ENCODE results near the gene NFIA. TPM values are rescaled to one million over a fixed set of nuclear protein-coding genes. Genes with fewer than 3 reads are reported as not detected.

NFIA gene
- total and polyA plus RNA-seq, 2 of the 13 experiments (the other 11 are each of a cell fraction or from before 2014, with no cell fraction given) = 14.7 to 28.5 TPM

DNA sequence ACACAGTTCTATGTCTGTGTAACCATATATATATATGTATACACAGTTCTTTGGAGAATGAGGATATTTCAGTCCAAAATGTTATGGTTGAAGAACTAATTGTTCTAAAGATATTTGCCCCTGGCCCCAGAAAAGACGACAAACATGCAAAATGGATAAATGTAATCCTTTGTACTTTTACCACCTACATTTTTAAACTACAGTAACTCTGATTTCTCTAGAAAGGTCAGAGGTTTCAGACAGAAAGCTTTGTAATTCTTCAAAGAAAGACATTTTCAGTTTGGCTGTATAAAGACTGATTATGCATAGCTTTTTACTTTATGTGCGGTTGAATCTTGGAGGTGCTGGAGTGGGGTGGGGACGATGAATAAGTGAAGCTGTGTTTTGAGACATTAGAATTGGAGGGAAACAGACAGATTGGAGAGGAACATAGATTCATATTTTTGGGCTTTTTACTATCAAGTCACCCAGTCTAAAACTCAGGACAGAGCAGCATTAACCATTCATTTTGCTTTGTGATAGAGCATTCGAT, 16.6 kb downstream of the NFIA start (continued):
- no peak for TF ChIP-seq FOXP1 (IDR thresholded peaks at IDR 0.05)
- TF ChIP-seq FOXP1 (CRISPR knock-in tag; IDR thresholded peaks at IDR 0.05) = no peak
- no peak for TF ChIP-seq HNRNPK (IDR thresholded peaks at IDR 0.05; ENCODE audit: low read depth, low read length, poor library complexity, severe bottlenecking)
- no peak for TF ChIP-seq NFE2L1 (CRISPR knock-in tag; IDR thresholded peaks at IDR 0.05; ENCODE audit: borderline replicate concordance)

DNA sequence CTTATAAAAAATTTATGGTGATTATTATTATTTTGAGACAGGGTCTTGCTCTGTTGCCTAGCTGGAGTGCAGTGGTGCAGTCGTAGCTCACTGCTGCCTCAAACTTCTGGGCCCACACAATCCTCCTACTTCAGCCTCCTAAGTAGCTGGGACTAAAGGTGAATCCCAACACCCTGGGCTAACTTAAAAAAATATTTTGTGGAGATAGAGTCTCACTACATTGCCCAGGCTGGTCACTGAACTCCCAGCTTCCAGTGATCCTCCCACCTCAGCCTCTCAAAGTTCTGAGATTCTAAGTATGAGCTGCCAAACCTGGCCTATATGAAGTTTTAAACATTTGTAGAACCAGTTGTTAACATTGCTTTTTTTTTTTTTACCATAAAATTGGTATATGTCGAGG, 18.2 kb downstream of the NFIA start:
- no peak overlapping the region for H3K4me3 ChIP-seq (replicated peaks in 1 of 3; ENCODE audit: insufficient read depth in 1 of 3, low read depth in 2 of 3, low read length in 3 of 3)
- WGBS (ENCODE audit: low lambda C conversion rate) = 65% methylated on average over 2 of the region's 2 CpGs
- H3K27me3 ChIP-seq (ENCODE audit: control insufficient read depth in 1 of 2, insufficient read depth in 2 of 2, low read length in 2 of 2) = no peaks in the 10 kb centered on the region
- no peak overlapping the region for H2AFZ ChIP-seq (ENCODE audit: low read length)
- no peak overlapping the region for H3K27ac ChIP-seq (ENCODE audit: extremely low read length, insufficient read depth, low read length)
- intact Hi-C loops (cut with micrococcal nuclease; ENCODE audit: unreplicated experiment) (no loop called here), in situ Hi-C loops (cut with HindIII; ENCODE audit: extremely low pct_ligation_motif_present, low pct_unique_long_range_greater_than_20kb) (no loop called here)
- H3K79me2 ChIP-seq (ENCODE audit: insufficient read depth, low read length) = peaks cover 99% of the 10 kb centered on the region
- no peak overlapping the region for H3K4me2 ChIP-seq (ENCODE audit: low read depth, low read length)
- peaks cover 49% of the 10 kb centered on the region for H3K4me1 ChIP-seq (ENCODE audit: insufficient read depth, low read length)
- H3K36me3 ChIP-seq (replicated peaks in 1 of 2; ENCODE audit: control insufficient read depth in 1 of 2, insufficient read depth in 2 of 2, low read length in 2 of 2) = peaks cover 0 to 3% of the 10 kb centered on the region in 2 experiments; a peak in 2 of 5 replicates
- DNase-seq (ENCODE audit: low spot score) = no peak
- ChIA-PET POLR2A (no interaction called here), CTCF (ENCODE audit: low intra/inter-chr PET ratio, low total read pairs) (no interaction called here)
- H4K20me1 ChIP-seq (ENCODE audit: insufficient read depth, low read length) = peaks cover 4% of the 10 kb centered on the region
- H3K9ac ChIP-seq (ENCODE audit: insufficient read depth, low read depth, low read length) = no peak overlapping the region
- no peak for FAIRE-seq
- no peaks in the 10 kb centered on the region for H3K9me3 ChIP-seq (ENCODE audit: low read length)
- BruUV-seq (replicated peaks) = no TSS peak
- ATAC-seq = no peak
- peak; percentile 80 for TF ChIP-seq ZNF121 (CRISPR knock-in tag; IDR thresholded peaks at IDR 0.05)
- no peak for TF ChIP-seq GLI4 (CRISPR knock-in tag; IDR thresholded peaks at IDR 0.05; ENCODE audit: borderline replicate concordance)

DNA sequence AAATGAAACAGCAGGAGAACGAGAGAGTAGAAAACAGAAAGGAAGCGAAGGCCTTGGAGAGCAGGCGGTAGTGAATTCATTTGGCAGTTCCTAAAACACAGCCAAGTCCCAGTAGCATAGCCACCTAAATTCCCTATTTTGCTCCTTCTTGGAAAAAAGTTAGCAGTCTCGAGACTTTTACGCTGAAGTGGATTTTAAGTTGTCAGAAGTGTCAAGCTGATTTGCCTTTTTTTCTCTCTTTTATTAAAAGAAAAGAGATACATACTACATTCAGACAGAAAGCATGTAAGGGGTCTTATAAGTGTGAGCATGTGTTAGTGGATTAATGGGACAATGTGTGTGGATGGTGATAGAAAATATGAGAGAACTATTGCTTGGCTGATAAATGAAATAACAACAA, 19.2 kb downstream of the NFIA start:
- Histone ChIP-seq H3K36me3 (replicated peaks in 1 of 2; ENCODE audit: control insufficient read depth in 1 of 2, insufficient read depth in 2 of 2, low read length in 2 of 2) (peaks cover 0 to 3% of the 10 kb centered on the region in 2 experiments; a peak in 2 of 5 replicates), H3K27me3 (ENCODE audit: control insufficient read depth in 1 of 2, insufficient read depth in 2 of 2, low read length in 2 of 2) (no peaks in the 10 kb centered on the region), H3K27ac (ENCODE audit: extremely low read length, insufficient read depth, low read length) (no peak overlapping the region), H3K9me3 (ENCODE audit: low read length) (no peaks in the 10 kb centered on the region), H3K4me3 (replicated peaks in 1 of 3; ENCODE audit: insufficient read depth in 1 of 3, low read depth in 2 of 3, low read length in 3 of 3) (no peak overlapping the region), H2AFZ (ENCODE audit: low read length) (no peak overlapping the region), H3K4me1 (ENCODE audit: insufficient read depth, low read length) (peaks cover 49% of the 10 kb centered on the region), H3K9ac (ENCODE audit: insufficient read depth, low read depth, low read length) (no peak overlapping the region), H4K20me1 (ENCODE audit: insufficient read depth, low read length) (peaks cover 4% of the 10 kb centered on the region), H3K79me2 (ENCODE audit: insufficient read depth, low read length) (peaks cover 99% of the 10 kb centered on the region), H3K4me2 (ENCODE audit: low read depth, low read length) (no peak overlapping the region)
- intact Hi-C loops (cut with micrococcal nuclease; ENCODE audit: unreplicated experiment) = no loop called here
- WGBS (ENCODE audit: low lambda C conversion rate) = 99% methylated on average over 5 of the region's 5 CpGs
- CTCF ChIA-PET (ENCODE audit: low intra/inter-chr PET ratio, low total read pairs) = no interaction called here
- DNase-seq (ENCODE audit: low spot score) (no peak), FAIRE-seq (no peak), ATAC-seq (no peak)
- no TSS peak for BruUV-seq (replicated peaks)
- in situ Hi-C loops (cut with HindIII; ENCODE audit: extremely low pct_ligation_motif_present, low pct_unique_long_range_greater_than_20kb) = no loop called here
- POLR2A ChIA-PET = no interaction called here
- TF ChIP-seq, protein P1, sequence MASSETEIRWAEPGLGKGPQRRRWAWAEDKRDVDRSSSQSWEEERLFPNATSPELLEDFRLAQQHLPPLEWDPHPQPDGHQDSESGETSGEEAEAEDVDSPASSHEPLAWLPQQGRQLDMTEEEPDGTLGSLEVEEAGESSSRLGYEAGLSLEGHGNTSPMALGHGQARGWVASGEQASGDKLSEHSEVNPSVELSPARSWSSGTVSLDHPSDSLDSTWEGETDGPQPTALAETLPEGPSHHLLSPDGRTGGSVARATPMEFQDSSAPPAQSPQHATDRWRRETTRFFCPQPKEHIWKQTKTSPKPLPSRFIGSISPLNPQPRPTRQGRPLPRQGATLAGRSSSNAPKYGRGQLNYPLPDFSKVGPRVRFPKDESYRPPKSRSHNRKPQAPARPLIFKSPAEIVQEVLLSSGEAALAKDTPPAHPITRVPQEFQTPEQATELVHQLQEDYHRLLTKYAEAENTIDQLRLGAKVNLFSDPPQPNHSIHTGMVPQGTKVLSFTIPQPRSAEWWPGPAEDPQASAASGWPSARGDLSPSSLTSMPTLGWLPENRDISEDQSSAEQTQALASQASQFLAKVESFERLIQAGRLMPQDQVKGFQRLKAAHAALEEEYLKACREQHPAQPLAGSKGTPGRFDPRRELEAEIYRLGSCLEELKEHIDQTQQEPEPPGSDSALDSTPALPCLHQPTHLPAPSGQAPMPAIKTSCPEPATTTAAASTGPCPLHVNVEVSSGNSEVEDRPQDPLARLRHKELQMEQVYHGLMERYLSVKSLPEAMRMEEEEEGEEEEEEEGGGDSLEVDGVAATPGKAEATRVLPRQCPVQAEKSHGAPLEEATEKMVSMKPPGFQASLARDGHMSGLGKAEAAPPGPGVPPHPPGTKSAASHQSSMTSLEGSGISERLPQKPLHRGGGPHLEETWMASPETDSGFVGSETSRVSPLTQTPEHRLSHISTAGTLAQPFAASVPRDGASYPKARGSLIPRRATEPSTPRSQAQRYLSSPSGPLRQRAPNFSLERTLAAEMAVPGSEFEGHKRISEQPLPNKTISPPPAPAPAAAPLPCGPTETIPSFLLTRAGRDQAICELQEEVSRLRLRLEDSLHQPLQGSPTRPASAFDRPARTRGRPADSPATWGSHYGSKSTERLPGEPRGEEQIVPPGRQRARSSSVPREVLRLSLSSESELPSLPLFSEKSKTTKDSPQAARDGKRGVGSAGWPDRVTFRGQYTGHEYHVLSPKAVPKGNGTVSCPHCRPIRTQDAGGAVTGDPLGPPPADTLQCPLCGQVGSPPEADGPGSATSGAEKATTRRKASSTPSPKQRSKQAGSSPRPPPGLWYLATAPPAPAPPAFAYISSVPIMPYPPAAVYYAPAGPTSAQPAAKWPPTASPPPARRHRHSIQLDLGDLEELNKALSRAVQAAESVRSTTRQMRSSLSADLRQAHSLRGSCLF (CRISPR knock-in tag; IDR thresholded peaks at IDR 0.05; ENCODE audit: borderline replicate concordance) = no peak
- TF ChIP-seq ZNF143 (CRISPR knock-in tag; IDR thresholded peaks at IDR 0.05) = no peak
- TF ChIP-seq, protein P2, sequence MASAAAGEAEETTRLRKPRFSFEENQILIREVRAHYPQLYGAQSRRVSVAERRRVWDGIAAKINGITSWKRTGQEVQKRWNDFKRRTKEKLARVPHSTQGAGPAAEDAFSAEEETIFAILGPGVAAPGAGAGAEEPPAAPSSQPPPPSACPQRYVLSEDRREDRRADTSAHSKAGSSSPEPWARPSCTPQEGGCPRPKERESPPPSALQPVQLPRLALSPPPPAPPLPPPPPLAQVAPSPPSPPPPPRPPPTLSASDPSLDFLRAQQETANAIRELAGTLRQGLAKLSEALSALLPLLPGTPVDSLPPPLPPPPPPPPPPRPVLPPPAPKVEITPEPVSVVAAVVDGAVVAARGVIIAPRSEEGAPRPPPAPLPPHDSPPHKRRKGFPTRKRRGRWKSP (CRISPR knock-in tag; IDR thresholded peaks at IDR 0.05) = no peak
- TF ChIP-seq ZNF572 (CRISPR knock-in tag; IDR thresholded peaks at IDR 0.05) = no peak
- TF ChIP-seq ZNF367 (CRISPR knock-in tag; IDR thresholded peaks at IDR 0.05; ENCODE audit: borderline replicate concordance) = no peak
